ENCODE data around the gene CARMIL1.

DNA sequence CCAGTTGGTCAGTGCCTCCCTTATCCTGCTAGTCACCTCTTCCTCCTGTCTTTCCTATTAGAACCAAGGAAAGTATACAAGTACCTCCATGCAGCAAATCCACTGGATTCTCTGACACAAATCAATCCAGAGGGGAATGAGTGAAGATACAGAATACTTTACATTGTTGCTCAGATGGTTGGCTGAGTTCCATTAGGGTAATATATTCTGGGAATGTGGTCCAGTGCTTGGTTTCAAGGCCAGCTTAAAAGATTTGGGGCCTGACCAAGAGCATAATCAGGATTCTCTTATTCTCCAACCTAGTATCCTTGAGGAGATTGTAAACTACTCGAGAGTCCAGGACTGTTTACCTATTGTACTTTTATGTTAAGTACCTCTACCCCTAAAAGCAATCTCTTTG, 23.0 kb downstream of the CARMIL1 start:
- TF ChIP-seq, protein P1, sequence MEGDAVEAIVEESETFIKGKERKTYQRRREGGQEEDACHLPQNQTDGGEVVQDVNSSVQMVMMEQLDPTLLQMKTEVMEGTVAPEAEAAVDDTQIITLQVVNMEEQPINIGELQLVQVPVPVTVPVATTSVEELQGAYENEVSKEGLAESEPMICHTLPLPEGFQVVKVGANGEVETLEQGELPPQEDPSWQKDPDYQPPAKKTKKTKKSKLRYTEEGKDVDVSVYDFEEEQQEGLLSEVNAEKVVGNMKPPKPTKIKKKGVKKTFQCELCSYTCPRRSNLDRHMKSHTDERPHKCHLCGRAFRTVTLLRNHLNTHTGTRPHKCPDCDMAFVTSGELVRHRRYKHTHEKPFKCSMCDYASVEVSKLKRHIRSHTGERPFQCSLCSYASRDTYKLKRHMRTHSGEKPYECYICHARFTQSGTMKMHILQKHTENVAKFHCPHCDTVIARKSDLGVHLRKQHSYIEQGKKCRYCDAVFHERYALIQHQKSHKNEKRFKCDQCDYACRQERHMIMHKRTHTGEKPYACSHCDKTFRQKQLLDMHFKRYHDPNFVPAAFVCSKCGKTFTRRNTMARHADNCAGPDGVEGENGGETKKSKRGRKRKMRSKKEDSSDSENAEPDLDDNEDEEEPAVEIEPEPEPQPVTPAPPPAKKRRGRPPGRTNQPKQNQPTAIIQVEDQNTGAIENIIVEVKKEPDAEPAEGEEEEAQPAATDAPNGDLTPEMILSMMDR (tag by site-specific recombination; IDR thresholded peaks at IDR 0.05): no peak
- TF ChIP-seq, protein P2, sequence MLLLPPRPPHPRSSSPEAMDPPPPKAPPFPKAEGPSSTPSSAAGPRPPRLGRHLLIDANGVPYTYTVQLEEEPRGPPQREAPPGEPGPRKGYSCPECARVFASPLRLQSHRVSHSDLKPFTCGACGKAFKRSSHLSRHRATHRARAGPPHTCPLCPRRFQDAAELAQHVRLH (tag by site-specific recombination; IDR thresholded peaks at IDR 0.05): no peak
- TF ChIP-seq ZNF132 (tag by site-specific recombination; IDR thresholded peaks at IDR 0.05; ENCODE audit: borderline replicate concordance) (no peak), TSHZ1 (tag by site-specific recombination; IDR thresholded peaks at IDR 0.05; ENCODE audit: borderline replicate concordance) (no peak), ZNF560 (tag by site-specific recombination; IDR thresholded peaks at IDR 0.05; ENCODE audit: borderline replicate concordance) (no peak), YY1 (tag by site-specific recombination; IDR thresholded peaks at IDR 0.05) (no peak), ZSCAN30 (tag by site-specific recombination; IDR thresholded peaks at IDR 0.05) (no peak), ZNF274 (IDR thresholded peaks at IDR 0.05; ENCODE audit: low read length) (no peak), ZNF274 (tag by site-specific recombination; IDR thresholded peaks at IDR 0.05; ENCODE audit: borderline replicate concordance) (no peak), ZNF280D (tag by site-specific recombination; IDR thresholded peaks at IDR 0.05) (no peak), ZNF677 (tag by site-specific recombination; IDR thresholded peaks at IDR 0.05) (no peak), ZNF747 (tag by site-specific recombination; IDR thresholded peaks at IDR 0.05) (no peak), MYNN (tag by site-specific recombination; IDR thresholded peaks at IDR 0.05; ENCODE audit: borderline replicate concordance) (no peak)
- TF ChIP-seq, protein P3, sequence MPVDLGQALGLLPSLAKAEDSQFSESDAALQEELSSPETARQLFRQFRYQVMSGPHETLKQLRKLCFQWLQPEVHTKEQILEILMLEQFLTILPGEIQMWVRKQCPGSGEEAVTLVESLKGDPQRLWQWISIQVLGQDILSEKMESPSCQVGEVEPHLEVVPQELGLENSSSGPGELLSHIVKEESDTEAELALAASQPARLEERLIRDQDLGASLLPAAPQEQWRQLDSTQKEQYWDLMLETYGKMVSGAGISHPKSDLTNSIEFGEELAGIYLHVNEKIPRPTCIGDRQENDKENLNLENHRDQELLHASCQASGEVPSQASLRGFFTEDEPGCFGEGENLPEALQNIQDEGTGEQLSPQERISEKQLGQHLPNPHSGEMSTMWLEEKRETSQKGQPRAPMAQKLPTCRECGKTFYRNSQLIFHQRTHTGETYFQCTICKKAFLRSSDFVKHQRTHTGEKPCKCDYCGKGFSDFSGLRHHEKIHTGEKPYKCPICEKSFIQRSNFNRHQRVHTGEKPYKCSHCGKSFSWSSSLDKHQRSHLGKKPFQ (tag by site-specific recombination; IDR thresholded peaks at IDR 0.05): no peak
